Keratinocyte (primary cell): ENCODE data around the gene PTPRT.

Source experiments
- EZH2 ChIP-seq: IDR thresholded peaks from one replicate; pipeline ENCODE4 v1.6.1; 2012; ENCODE audit warnings: inconsistent platforms, mild to moderate bottlenecking, low read length, moderate library complexity
- TF ChIP-seq, protein P1 (sequence below), 3 experiments: IDR thresholded peaks in 1 of 3; conservative IDR thresholded peaks in 1 of 3; optimal IDR thresholded peaks in 1 of 3; 2 replicates in 2 of 3; 3 replicates in 1 of 3; pipeline versions ENCODE3 to v1.5.1; 2011; ENCODE audit warnings: low read length in 3 of 3, mild to moderate bottlenecking in 3 of 3, moderate library complexity in 2 of 3, control low read depth in 1 of 3, inconsistent platforms in 1 of 3; ENCODE audit not compliant: insufficient read depth in 2 of 3; ENCODE audit errors: extremely low read depth in 1 of 3

DNA sequence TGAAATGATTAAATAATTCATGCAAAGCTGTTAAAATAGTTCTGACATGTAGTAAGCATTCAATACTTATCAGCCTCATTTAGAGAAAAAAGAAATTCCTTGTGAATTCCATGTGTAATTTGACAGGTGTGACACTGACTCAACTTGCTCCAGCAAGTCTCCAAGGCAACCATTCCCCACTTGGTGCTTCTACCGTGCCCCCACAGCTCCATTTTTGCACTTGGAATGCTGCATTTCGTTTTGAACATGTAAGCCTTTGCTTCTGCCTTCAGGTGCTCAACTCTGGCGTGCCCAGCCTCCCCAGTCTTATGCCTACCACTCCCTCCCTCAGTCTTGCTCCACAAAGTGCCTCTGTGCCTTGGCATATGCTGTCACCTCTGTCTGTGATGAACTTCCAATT is 810.9 kb downstream of the PTPRT start:
- TF ChIP-seq, protein P1, sequence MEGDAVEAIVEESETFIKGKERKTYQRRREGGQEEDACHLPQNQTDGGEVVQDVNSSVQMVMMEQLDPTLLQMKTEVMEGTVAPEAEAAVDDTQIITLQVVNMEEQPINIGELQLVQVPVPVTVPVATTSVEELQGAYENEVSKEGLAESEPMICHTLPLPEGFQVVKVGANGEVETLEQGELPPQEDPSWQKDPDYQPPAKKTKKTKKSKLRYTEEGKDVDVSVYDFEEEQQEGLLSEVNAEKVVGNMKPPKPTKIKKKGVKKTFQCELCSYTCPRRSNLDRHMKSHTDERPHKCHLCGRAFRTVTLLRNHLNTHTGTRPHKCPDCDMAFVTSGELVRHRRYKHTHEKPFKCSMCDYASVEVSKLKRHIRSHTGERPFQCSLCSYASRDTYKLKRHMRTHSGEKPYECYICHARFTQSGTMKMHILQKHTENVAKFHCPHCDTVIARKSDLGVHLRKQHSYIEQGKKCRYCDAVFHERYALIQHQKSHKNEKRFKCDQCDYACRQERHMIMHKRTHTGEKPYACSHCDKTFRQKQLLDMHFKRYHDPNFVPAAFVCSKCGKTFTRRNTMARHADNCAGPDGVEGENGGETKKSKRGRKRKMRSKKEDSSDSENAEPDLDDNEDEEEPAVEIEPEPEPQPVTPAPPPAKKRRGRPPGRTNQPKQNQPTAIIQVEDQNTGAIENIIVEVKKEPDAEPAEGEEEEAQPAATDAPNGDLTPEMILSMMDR (optimal IDR thresholded peaks at IDR 0.05 in 1 of 3, IDR thresholded peaks at IDR 0.05 in 1 of 3, conservative IDR thresholded peaks at IDR 0.05 in 1 of 3; ENCODE audit: extremely low read depth in 1 of 3, insufficient read depth in 2 of 3, low read length in 3 of 3), result no peak
- TF ChIP-seq EZH2, result no peak
